Measurements from ENCODE around the gene TMEM95.
"Not testable (repeated sequence)": the region's sequence is repeated elsewhere in the genome, so short reads cannot be mapped to it uniquely, and the experiment has no call there.

TMEM95 gene

GRCh38 chr17:7334938-7335538 is 19.9 kb upstream of the TMEM95 start:
- H3K27me3 ChIP-seq (ENCODE audit: control insufficient read depth, insufficient read depth, low read length), result no peaks in the 10 kb centered on the region
- no peaks in the 10 kb centered on the region for H3K9me3 ChIP-seq (ENCODE audit: control insufficient read depth, insufficient read depth, low read length)
- H3K27ac ChIP-seq (ENCODE audit: low read depth, low read length), result no peak overlapping the region
- no peak overlapping the region for H3K4me3 ChIP-seq (ENCODE audit: low read depth, low read length)
- H3K4me1 ChIP-seq (ENCODE audit: control insufficient read depth, insufficient read depth, low read length), result peaks cover 18% of the 10 kb centered on the region; the same call in 1 of the 2 replicates
- H3K9ac ChIP-seq (ENCODE audit: low read depth, low read length), result no peak overlapping the region
- no peaks in the 10 kb centered on the region for H3K36me3 ChIP-seq (ENCODE audit: control insufficient read depth, insufficient read depth, low read length)

DNA sequence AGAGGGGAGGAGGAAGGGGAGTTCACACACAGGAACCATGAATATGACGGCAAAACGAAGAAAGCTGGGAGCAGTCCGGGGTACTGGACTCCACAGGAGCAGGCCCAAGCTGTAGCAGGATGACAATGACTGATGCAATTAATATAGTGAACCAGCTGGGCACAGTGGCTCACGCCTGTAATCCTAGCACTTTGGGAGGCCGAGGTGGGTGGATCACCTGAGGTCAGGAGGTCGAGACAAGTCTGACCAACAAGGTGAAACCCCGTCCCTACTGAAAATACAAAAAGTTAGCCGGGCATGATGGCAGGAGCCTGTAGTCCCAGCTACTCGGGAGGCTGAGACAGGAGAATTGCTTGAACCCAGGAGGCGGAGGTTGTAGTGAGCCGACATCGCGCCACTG is 19.2 kb upstream of the TMEM95 start:
- not testable (repeated sequence) for H3K27ac ChIP-seq (ENCODE audit: low read depth, low read length); H3K9ac ChIP-seq (ENCODE audit: low read depth, low read length); H3K4me3 ChIP-seq (ENCODE audit: low read depth, low read length)

DNA sequence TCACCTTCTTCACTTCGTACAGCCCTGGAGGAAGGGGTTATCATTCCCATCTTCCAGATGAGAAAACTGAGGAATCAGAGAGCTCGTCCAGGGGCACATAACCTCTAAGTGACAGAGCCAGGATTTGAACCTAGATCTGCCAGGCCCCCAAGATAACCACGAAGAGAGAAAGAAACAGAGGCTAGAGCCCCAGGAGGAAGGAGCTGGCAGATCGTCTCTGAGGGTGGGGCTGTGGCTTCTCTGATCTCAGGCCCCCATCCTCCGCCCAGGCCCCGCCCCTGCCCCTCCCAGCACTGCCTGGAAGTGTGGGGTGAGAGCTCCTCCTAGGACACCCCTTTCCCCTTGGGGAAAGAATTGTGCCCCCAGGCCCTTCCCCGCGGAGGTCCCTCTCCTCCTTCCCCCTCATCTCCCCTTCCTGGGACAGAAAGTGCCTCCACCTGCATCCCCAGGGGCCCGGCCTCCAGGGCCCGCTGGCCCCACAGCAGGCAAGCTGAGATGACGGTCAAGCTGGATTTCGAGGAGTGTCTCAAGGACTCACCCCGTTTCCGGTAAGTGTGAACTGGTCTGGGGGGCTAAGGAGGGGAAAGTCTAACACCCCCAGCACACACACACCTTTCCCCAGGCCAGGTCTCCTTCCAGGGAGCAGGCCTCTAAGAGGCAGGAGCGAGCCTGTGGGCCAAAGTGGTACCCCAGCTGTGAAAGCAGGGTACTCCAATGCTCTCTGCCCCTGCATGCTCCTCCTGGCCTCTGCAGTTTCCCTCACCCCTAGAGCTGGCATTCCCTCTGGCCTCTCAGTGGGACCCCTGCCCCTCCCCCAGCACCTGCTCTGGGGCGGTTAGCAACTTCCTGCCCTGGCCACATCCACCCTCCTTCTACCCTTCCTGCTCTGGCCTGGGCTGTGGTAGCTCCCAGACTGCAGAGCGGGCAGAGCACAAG is 18.4 kb upstream of the TMEM95 start, which contains the start of gene ACAP1:
ACAP1 (plus strand) TSS at position 290 of the 936 bp plus-strand sequence; CDS start at position 496, 206 bp downstream.
- Histone ChIP-seq H3K36me3 (ENCODE audit: control insufficient read depth, insufficient read depth, low read length) (no peaks in the 10 kb centered on the region), H3K27me3 (ENCODE audit: control insufficient read depth, insufficient read depth, low read length) (no peaks in the 10 kb centered on the region), H3K9ac (ENCODE audit: low read depth, low read length) (peak within 1 kb of the TSS; percentile 5; the same call in 1 of the 2 replicates), H3K4me1 (ENCODE audit: control insufficient read depth, insufficient read depth, low read length) (peaks cover 11% of the 10 kb centered on the region; the same call in 1 of the 2 replicates), H3K9me3 (ENCODE audit: control insufficient read depth, insufficient read depth, low read length) (no peaks in the 10 kb centered on the region), H3K27ac (ENCODE audit: low read depth, low read length) (peak within 1 kb of the TSS; percentile 77), H3K4me3 (ENCODE audit: low read depth, low read length) (peak within 1 kb of the TSS; percentile 41)

More for the DNA sequence above, 19.2 kb upstream of the TMEM95 start:
- not testable (repeated sequence) for H3K9me3 ChIP-seq (ENCODE audit: control insufficient read depth, insufficient read depth, low read length); H3K36me3 ChIP-seq (ENCODE audit: control insufficient read depth, insufficient read depth, low read length); H3K27me3 ChIP-seq (ENCODE audit: control insufficient read depth, insufficient read depth, low read length)
- H3K4me1 ChIP-seq (ENCODE audit: control insufficient read depth, insufficient read depth, low read length), result peaks cover 14% of the 10 kb centered on the region; the same call in 1 of the 2 replicates

GRCh38 chr17:7337600-7337999 is 17.4 kb upstream of the TMEM95 start:
- H3K4me1 ChIP-seq (ENCODE audit: control insufficient read depth, insufficient read depth, low read length), result peaks cover 11% of the 10 kb centered on the region; the same call in 1 of the 2 replicates
- H3K9ac ChIP-seq (ENCODE audit: low read depth, low read length); H3K27ac ChIP-seq (ENCODE audit: low read depth, low read length); H3K27me3 ChIP-seq (ENCODE audit: control insufficient read depth, insufficient read depth, low read length); H3K4me3 ChIP-seq (ENCODE audit: low read depth, low read length); H3K9me3 ChIP-seq (ENCODE audit: control insufficient read depth, insufficient read depth, low read length); H3K36me3 ChIP-seq (ENCODE audit: control insufficient read depth, insufficient read depth, low read length): not testable (repeated sequence)

DNA sequence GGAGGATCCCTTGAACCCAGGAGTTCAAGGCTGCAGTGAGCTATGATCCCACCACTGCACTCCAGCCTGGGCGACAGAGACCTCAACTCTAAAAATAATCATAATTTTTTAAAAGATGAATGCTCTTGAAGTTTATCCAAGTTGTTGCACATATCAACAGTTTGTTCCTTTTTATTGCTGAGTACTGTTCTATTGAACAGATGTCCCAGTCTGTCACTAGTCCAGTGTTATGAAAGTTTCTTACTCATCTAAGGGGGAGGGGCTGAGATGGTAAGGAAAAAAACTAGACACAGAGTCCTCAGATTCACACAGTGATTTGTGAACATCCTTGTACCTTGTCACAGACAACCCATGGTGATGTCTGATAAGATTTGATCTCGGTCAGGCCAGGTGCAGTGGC is 14.8 kb upstream of the TMEM95 start:
- Histone ChIP-seq H3K27ac (ENCODE audit: low read depth, low read length) (no peak overlapping the region), H3K27me3 (ENCODE audit: control insufficient read depth, insufficient read depth, low read length) (no peaks in the 10 kb centered on the region), H3K36me3 (ENCODE audit: control insufficient read depth, insufficient read depth, low read length) (no peaks in the 10 kb centered on the region), H3K4me1 (ENCODE audit: control insufficient read depth, insufficient read depth, low read length) (peaks cover 11% of the 10 kb centered on the region; the same call in 1 of the 2 replicates), H3K4me3 (ENCODE audit: low read depth, low read length) (no peak overlapping the region), H3K9me3 (ENCODE audit: control insufficient read depth, insufficient read depth, low read length) (no peaks in the 10 kb centered on the region), H3K9ac (ENCODE audit: low read depth, low read length) (no peak overlapping the region)

DNA sequence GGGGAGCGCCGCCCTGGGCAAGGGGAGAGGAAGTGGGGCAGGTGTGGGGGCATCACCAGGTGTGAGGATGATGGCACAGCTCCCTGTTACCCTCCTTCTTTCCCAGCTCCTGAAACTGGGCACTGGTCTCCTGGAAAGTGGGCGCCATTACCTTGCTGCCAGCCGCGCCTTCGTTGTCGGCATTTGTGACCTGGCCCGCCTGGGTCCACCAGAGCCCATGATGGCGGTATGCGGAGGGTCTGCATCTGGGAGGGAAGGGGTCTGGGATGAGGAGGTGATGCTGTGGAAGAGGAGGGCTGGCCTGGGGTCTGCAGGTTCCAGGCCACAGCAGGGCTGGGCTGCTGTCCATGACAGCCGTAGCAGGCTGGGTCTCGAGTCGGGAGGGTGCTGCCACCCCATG is 13.1 kb upstream of the TMEM95 start:
- no peaks in the 10 kb centered on the region for H3K36me3 ChIP-seq (ENCODE audit: control insufficient read depth, insufficient read depth, low read length)
- H3K27me3 ChIP-seq (ENCODE audit: control insufficient read depth, insufficient read depth, low read length), result no peaks in the 10 kb centered on the region
- H3K27ac ChIP-seq (ENCODE audit: low read depth, low read length), result no peak overlapping the region
- H3K9ac ChIP-seq (ENCODE audit: low read depth, low read length), result no peak overlapping the region
- peaks cover 6% of the 10 kb centered on the region; the same call in 1 of the 2 replicates for H3K4me1 ChIP-seq (ENCODE audit: control insufficient read depth, insufficient read depth, low read length)
- no peak overlapping the region for H3K4me3 ChIP-seq (ENCODE audit: low read depth, low read length)
- no peaks in the 10 kb centered on the region for H3K9me3 ChIP-seq (ENCODE audit: control insufficient read depth, insufficient read depth, low read length)

DNA sequence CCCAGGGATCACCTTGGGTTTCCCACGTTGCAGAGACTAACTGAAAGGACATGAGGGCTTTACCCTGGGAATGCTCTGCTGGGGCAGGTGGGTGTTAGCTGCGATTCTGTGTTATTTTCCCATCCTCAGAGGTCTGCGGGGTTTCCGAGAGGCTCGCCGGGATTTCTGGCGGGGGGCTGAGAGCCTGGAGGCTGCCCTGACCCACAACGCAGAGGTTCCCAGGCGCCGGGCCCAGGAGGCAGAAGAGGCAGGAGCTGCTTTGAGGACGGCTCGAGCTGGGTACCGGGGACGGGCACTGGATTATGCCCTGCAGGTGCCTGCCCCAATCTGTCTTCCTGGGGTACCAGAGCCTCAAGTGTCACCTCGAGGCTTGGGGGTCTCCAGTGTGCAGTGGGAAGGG is 11.7 kb upstream of the TMEM95 start:
- no peaks in the 10 kb centered on the region for H3K9me3 ChIP-seq (ENCODE audit: control insufficient read depth, insufficient read depth, low read length)
- no peak overlapping the region for H3K4me3 ChIP-seq (ENCODE audit: low read depth, low read length)
- no peaks in the 10 kb centered on the region for H3K27me3 ChIP-seq (ENCODE audit: control insufficient read depth, insufficient read depth, low read length)
- no peaks in the 10 kb centered on the region for H3K36me3 ChIP-seq (ENCODE audit: control insufficient read depth, insufficient read depth, low read length)
- H3K9ac ChIP-seq (ENCODE audit: low read depth, low read length), result no peak overlapping the region
- H3K27ac ChIP-seq (ENCODE audit: low read depth, low read length), result no peak overlapping the region
- H3K4me1 ChIP-seq (ENCODE audit: control insufficient read depth, insufficient read depth, low read length), result no peaks in the 10 kb centered on the region

GRCh38 chr17:7346761-7347614 is 8.0 kb upstream of the TMEM95 start:
- no peak overlapping the region for H3K9ac ChIP-seq (ENCODE audit: low read depth, low read length)
- H3K9me3 ChIP-seq (ENCODE audit: control insufficient read depth, insufficient read depth, low read length), result no peaks in the 10 kb centered on the region
- H3K36me3 ChIP-seq (ENCODE audit: control insufficient read depth, insufficient read depth, low read length), result no peaks in the 10 kb centered on the region
- peaks cover 9% of the 10 kb centered on the region for H3K4me1 ChIP-seq (ENCODE audit: control insufficient read depth, insufficient read depth, low read length)
- peaks cover 3% of the 10 kb centered on the region for H3K27me3 ChIP-seq (ENCODE audit: control insufficient read depth, insufficient read depth, low read length)
- no peak overlapping the region for H3K27ac ChIP-seq (ENCODE audit: low read depth, low read length)
- no peak overlapping the region for H3K4me3 ChIP-seq (ENCODE audit: low read depth, low read length)

DNA sequence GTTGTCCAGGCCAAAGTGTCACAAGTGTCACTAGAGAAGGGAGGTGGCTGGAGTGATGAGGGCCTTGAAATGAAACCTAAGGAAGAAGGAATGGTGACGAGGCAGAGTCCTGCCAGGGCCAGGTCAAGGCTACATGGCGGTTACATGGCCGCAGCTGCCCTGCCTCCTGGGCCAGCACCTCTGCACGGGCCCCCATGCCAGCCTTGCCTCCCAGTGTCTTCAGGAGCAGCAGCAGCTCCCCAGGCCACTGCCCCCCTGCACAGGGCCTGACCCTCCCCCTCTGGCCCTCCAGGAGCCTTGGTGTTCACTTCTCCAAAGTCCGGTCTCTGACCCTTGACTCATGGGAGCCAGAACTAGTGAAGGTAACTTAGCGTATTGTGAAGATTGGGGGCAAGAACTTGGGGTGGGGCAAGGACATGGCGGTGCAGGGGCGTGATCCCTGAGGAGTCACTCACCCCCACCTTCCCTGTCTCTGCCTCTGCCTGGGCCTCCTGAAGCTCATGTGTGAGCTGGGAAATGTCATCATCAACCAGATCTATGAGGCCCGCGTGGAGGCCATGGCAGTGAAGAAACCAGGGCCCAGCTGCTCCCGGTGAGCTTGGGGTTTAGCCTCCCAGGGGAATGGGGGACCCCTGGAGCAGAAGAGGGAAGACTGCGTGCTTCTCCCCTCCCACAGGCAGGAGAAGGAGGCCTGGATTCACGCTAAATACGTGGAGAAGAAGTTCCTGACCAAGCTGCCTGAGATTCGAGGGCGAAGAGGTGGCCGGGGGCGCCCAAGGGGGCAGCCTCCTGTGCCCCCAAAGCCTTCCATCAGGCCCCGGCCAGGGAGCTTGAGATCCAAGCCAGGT is 7.1 kb upstream of the TMEM95 start:
- Histone ChIP-seq H3K4me1 (ENCODE audit: control insufficient read depth, insufficient read depth, low read length) (peaks cover 9% of the 10 kb centered on the region), H3K36me3 (ENCODE audit: control insufficient read depth, insufficient read depth, low read length) (no peaks in the 10 kb centered on the region), H3K9me3 (ENCODE audit: control insufficient read depth, insufficient read depth, low read length) (no peaks in the 10 kb centered on the region), H3K27me3 (ENCODE audit: control insufficient read depth, insufficient read depth, low read length) (peaks cover 3% of the 10 kb centered on the region), H3K4me3 (ENCODE audit: low read depth, low read length) (no peak overlapping the region), H3K27ac (ENCODE audit: low read depth, low read length) (no peak overlapping the region), H3K9ac (ENCODE audit: low read depth, low read length) (no peak overlapping the region)
